ENCODE measurements around the gene NKX2-1.

The NKX2-1 gene

DNA sequence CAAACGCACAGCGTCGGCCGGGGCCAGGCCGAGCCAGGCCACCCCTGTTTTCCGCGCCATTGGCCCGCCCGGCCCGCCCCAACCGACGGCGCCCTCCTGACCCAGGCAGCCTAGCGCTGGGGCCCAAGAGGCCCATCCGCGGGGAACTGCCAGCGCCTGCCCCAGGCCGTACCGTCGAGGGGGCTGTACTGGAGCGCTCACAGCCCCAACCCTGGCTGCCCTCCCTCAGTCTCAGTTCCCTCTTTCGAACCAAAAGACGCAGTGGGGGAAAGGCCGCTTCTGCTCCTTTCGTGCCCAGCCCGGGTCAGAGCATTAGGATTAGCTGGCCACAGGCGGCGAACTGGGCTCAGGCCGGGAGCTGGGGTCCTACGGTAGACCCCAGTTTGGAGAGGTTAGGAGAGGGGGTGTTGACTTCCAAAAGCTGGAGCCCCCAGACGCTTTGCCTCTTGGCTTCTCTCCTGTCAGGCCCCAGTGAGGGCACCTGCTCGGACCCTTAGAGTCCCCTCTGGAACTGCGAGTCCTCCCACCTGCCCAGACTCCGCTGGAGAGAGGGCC lies 1.9 kb downstream of the NKX2-1 start:
- Histone ChIP-seq H3K4me1 (ENCODE audit: control insufficient read depth, insufficient read depth, low read length) (no peaks in the 10 kb centered on the region), H3K9me3 (ENCODE audit: control insufficient read depth, insufficient read depth, low read depth, low read length) (no peaks in the 10 kb centered on the region), H3K36me3 (ENCODE audit: control insufficient read depth in 2 of 2, insufficient read depth in 1 of 2, low read length in 2 of 2) (peaks cover 0 to 3% of the 10 kb centered on the region in 2 experiments; a peak in 1 of 3 replicates), H3K27ac (ENCODE audit: extremely low read depth, low read depth, low read length) (no peak overlapping the region; the same call in 1 of the 2 replicates), H3K4me3 (ENCODE audit: low read depth, low read length) (no peak overlapping the region)
- no peak for TF ChIP-seq ZNF433 (tag by site-specific recombination; IDR thresholded peaks at IDR 0.05; ENCODE audit: low read depth)
- TF ChIP-seq ZNF121 (tag by site-specific recombination; IDR thresholded peaks at IDR 0.05), result no peak
- TF ChIP-seq ZNF404 (tag by site-specific recombination; IDR thresholded peaks at IDR 0.05), result no peak
- TF ChIP-seq TCF7L2 (IDR thresholded peaks at IDR 0.05; ENCODE audit: borderline replicate concordance, low read depth, low read length), result no peak
- no peak for TF ChIP-seq ZNF629 (tag by site-specific recombination; IDR thresholded peaks at IDR 0.05)
- TF ChIP-seq ZNF600 (tag by site-specific recombination; IDR thresholded peaks at IDR 0.05), result no peak
- TF ChIP-seq, protein P1, sequence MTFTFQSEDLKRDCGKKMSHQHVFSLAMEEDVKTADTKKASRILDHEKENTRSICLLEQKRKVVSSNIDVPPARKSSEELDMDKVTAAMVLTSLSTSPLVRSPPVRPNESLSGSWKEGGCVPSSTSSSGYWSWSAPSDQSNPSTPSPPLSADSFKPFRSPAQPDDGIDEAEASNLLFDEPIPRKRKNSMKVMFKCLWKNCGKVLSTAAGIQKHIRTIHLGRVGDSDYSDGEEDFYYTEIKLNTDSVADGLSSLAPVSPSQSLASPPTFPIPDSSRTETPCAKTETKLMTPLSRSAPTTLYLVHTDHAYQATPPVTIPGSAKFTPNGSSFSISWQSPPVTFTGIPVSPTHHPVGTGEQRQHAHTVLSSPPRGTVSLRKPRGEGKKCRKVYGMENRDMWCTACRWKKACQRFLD (tag by site-specific recombination; IDR thresholded peaks at IDR 0.05), result no peak
- TF ChIP-seq ZNF530 (tag by site-specific recombination; IDR thresholded peaks at IDR 0.05; ENCODE audit: low read depth), result no peak
- TF ChIP-seq ZNF146 (tag by site-specific recombination; IDR thresholded peaks at IDR 0.05), result no peak
- no peak for TF ChIP-seq SP7 (tag by site-specific recombination; IDR thresholded peaks at IDR 0.05)
- no peak for TF ChIP-seq ZSCAN16 (tag by site-specific recombination; IDR thresholded peaks at IDR 0.05)
- ChIA-PET CTCF (interaction anchor here (0.6 to 1.1 kb wide), 2 partner anchors 8 to 46 kb away, joined by 3 to 8 read pairs; no protein-coding TSS in a partner anchor), POLR2A (no interaction called here)

DNA sequence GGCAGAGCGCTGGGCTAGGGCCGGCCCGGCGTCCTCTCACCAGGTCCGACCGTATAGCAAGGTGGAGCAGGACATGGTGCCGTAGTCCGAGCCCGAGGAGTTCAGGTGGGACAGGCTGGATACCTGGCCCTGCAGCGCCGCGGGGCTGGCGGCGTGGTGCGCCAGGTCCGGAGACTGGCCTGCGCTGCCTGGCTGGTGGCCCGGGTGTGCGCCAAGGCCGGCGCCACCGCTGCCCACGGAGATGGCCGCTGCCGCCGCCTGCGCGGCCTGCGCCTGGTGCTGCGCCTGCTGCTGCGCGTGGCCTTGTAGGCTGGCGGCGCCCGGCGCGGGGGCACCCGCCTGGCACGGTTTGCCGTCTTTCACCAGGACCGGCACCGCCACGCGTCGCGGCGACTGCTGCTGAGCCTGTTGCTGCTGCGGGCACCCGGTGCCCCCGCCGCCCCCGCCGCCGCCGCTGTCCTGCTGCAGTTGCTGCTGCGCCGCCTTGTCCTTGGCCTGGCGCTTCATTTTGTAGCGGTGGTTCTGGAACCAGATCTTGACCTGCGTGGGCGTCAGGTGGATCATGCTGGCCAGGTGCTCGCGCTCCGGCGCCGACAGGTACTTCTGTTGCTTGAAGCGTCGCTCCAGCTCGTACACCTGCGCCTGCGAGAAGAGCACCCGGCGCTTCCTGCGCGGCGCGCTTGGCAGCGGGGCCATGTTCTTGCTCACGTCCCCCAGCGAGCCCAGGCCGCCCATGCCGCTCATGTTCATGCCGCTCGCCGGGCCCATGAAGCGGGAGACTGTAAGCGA lies 2.6 kb downstream of the NKX2-1 start:
- CTCF ChIA-PET, result interaction anchor here (1.1 kb wide), 1 partner anchor 8 kb away, joined by 3 read pairs; no protein-coding TSS in a partner anchor
- Histone ChIP-seq H3K9me3 (ENCODE audit: control insufficient read depth, insufficient read depth, low read depth, low read length) (no peaks in the 10 kb centered on the region), H3K4me1 (ENCODE audit: control insufficient read depth, insufficient read depth, low read length) (no peaks in the 10 kb centered on the region), H3K36me3 (ENCODE audit: control insufficient read depth in 2 of 2, insufficient read depth in 1 of 2, low read length in 2 of 2) (peaks cover 0 to 3% of the 10 kb centered on the region in 2 experiments; a peak in 1 of 3 replicates), H3K4me3 (ENCODE audit: low read depth, low read length) (no peak overlapping the region), H3K27ac (ENCODE audit: extremely low read depth, low read depth, low read length) (no peak overlapping the region)
- POLR2A ChIA-PET, result no interaction called here
- no peak for TF ChIP-seq ZNF600 (tag by site-specific recombination; IDR thresholded peaks at IDR 0.05)
- no peak for TF ChIP-seq REPIN1 (tag by site-specific recombination; IDR thresholded peaks at IDR 0.05; ENCODE audit: low read depth)
- TF ChIP-seq ZNF239 (tag by site-specific recombination; IDR thresholded peaks at IDR 0.05), result no peak
- no peak for TF ChIP-seq ZNF133 (tag by site-specific recombination; IDR thresholded peaks at IDR 0.05)
- no peak for TF ChIP-seq ZNF529 (tag by site-specific recombination; IDR thresholded peaks at IDR 0.05; ENCODE audit: insufficient replicate concordance)
- TF ChIP-seq ZNF837 (tag by site-specific recombination; IDR thresholded peaks at IDR 0.05), result no peak
- TF ChIP-seq ZNF221 (tag by site-specific recombination; IDR thresholded peaks at IDR 0.05; ENCODE audit: borderline replicate concordance), result no peak
- no peak for TF ChIP-seq ZNF24 (tag by site-specific recombination; IDR thresholded peaks at IDR 0.05)
- no peak for TF ChIP-seq ZNF146 (tag by site-specific recombination; IDR thresholded peaks at IDR 0.05)
- no peak for TF ChIP-seq WT1 (tag by site-specific recombination; IDR thresholded peaks at IDR 0.05)
- no peak for TF ChIP-seq ZNF19 (tag by site-specific recombination; IDR thresholded peaks at IDR 0.05; ENCODE audit: low read depth)
- TF ChIP-seq, protein P2, sequence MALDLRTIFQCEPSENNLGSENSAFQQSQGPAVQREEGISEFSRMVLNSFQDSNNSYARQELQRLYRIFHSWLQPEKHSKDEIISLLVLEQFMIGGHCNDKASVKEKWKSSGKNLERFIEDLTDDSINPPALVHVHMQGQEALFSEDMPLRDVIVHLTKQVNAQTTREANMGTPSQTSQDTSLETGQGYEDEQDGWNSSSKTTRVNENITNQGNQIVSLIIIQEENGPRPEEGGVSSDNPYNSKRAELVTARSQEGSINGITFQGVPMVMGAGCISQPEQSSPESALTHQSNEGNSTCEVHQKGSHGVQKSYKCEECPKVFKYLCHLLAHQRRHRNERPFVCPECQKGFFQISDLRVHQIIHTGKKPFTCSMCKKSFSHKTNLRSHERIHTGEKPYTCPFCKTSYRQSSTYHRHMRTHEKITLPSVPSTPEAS (tag by site-specific recombination; IDR thresholded peaks at IDR 0.05), result no peak
- TF ChIP-seq, protein P3, sequence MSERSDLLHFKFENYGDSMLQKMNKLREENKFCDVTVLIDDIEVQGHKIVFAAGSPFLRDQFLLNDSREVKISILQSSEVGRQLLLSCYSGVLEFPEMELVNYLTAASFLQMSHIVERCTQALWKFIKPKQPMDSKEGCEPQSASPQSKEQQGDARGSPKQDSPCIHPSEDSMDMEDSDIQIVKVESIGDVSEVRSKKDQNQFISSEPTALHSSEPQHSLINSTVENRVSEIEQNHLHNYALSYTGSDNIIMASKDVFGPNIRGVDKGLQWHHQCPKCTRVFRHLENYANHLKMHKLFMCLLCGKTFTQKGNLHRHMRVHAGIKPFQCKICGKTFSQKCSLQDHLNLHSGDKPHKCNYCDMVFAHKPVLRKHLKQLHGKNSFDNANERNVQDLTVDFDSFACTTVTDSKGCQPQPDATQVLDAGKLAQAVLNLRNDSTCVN (tag by site-specific recombination; optimal IDR thresholded peaks at IDR 0.05), result no peak
- no peak for TF ChIP-seq KLF8 (tag by site-specific recombination; IDR thresholded peaks at IDR 0.05)
- no peak for TF ChIP-seq ZNF138 (tag by site-specific recombination; IDR thresholded peaks at IDR 0.05; ENCODE audit: borderline replicate concordance)
